ENCODE measurements around the gene MUC6.

The MUC6 gene, protein sequence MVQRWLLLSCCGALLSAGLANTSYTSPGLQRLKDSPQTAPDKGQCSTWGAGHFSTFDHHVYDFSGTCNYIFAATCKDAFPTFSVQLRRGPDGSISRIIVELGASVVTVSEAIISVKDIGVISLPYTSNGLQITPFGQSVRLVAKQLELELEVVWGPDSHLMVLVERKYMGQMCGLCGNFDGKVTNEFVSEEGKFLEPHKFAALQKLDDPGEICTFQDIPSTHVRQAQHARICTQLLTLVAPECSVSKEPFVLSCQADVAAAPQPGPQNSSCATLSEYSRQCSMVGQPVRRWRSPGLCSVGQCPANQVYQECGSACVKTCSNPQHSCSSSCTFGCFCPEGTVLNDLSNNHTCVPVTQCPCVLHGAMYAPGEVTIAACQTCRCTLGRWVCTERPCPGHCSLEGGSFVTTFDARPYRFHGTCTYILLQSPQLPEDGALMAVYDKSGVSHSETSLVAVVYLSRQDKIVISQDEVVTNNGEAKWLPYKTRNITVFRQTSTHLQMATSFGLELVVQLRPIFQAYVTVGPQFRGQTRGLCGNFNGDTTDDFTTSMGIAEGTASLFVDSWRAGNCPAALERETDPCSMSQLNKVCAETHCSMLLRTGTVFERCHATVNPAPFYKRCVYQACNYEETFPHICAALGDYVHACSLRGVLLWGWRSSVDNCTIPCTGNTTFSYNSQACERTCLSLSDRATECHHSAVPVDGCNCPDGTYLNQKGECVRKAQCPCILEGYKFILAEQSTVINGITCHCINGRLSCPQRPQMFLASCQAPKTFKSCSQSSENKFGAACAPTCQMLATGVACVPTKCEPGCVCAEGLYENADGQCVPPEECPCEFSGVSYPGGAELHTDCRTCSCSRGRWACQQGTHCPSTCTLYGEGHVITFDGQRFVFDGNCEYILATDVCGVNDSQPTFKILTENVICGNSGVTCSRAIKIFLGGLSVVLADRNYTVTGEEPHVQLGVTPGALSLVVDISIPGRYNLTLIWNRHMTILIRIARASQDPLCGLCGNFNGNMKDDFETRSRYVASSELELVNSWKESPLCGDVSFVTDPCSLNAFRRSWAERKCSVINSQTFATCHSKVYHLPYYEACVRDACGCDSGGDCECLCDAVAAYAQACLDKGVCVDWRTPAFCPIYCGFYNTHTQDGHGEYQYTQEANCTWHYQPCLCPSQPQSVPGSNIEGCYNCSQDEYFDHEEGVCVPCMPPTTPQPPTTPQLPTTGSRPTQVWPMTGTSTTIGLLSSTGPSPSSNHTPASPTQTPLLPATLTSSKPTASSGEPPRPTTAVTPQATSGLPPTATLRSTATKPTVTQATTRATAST (N-terminal part only)

GRCh38 chr11:1036303-1036923, at the start of gene MUC6:
TSS of gene MUC6 (minus strand) at chr11:1036718. CDS start at chr11:1036655, 63 bp downstream.
- no peak for DNase-seq

DNA sequence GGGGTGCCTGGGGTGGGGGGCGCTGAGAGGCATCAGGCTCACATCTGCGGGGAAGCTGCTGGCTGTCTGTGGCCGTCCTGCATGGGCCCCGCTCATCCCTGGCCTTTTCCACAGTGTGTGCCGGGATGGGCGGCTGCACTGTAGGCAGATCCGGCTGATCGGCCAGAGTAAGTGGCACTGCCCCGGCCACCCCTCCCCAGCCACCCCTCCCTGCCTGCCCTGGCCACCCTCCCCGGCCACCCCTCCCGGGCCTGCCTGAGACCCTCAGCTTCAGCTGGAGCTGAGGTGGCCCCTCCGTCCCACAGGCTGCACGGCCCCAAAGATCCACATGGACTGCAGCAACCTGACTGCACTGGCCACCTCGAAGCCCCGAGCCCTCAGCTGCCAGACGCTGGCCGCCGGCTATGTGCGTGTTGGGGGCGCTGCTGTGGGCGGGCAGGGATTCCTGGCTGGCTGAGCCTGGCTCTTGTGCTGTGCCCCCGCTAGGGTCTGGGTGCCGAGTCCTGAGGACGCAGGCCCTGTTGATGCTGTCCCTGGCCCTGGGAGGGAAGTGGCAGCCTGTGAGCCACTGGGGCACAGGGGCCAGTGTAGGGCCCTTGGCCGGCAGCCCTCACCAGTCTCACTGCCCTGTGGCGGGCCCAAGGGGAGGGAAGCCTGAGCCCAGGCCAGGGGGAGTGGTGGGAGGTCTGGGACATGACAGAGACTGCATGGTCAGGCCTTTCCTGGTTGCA, 49.1 kb upstream of the MUC6 start:
- DNase-seq, result no peak

- DNase-seq, result no peak
Observed at GRCh38 chr11:1084561-1085439, 48.3 kb upstream of the MUC6 start.

DNA sequence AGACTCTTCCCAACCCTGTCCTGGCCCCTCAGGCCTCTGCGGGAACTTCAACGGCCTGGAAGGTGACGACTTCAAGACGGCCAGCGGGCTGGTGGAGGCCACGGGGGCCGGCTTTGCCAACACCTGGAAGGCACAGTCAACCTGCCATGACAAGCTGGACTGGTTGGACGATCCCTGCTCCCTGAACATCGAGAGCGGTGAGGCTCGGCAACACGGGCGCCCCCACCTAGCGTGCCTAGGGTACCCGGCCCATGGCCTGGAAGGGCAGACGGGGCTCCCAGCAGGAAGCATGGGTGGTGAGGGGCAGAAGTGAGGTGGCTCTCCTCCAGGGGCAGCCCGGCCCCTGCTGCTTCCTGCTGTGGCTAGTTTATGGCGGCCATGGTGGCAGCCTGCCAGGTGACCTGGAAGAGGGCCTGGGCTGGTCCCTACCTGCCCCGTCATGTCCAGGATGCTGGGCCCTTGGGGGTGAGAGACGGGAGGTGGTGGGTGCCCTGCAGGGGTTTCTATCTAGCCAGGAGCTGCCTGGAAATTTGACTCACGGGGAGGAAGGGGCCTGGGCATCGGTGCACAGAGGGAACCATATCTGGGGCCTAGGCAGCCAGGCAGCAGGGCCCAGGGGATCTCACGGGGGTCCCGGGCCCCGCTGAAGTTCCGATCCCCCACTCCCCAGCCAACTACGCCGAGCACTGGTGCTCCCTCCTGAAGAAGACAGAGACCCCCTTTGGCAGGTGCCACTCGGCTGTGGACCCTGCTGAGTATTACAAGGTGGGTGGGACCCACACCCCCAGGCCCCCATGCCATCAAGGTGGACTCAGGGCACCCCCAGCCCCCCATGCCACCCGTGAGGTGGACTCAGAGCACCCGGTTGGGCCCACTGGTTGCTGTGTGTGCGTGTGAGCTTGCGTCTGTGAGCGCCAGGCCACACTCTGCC, 47.4 kb upstream of the MUC6 start:
- no peak for DNase-seq

- DNase-seq, result no peak
Observed at GRCh38 chr11:1082728-1083620, 46.5 kb upstream of the MUC6 start.

DNA sequence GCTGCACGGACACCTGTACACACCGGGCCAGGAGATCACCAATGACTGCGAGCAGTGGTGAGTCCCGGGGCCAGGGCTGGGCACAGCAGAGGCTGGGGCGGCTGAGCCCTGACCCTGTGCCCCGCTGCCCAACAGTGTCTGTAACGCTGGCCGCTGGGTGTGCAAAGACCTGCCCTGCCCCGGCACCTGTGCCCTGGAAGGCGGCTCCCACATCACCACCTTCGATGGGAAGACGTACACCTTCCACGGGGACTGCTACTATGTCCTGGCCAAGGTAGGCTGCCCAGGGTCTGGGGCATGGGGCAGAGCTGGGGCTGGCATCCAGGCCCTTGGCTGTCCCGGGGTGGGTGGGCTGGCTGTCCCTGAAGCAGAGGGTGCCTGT, 45.8 kb upstream of the MUC6 start:
- no peak for DNase-seq

DNA sequence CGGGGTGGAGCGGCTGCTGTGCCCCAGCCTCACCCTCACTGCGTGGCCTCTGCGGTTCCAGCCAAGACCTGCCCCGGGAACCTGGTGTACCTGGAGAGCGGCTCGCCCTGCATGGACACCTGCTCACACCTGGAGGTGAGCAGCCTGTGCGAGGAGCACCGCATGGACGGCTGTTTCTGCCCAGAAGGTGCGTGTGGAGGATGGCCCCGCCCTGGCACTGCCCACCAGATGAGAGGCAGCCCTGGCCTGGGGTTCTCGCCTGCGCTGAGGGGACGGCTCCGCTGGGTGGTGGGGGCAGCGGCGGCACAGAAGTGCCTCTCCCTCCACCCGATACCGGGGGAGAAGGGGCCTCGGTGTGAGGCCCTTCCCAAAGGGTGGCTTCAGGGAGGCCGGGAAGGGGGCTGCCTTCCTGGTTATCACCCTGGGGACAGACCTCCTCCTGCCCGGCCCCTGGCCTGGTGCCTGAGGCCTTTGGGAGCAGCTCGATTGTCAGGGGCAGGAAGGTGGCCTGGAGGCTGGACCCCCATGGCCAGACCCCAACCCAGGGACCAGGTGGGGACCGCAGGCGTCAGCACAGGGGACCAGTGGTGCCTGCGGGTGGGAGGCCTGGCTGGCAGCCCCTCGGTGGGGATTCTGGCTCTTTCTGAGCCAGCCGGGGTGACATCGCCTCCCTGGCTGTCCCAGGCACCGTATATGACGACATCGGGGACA, 45.2 kb upstream of the MUC6 start:
- no peak for DNase-seq

- no peak for DNase-seq
Observed at GRCh38 chr11:1078191-1078601, 41.7 kb upstream of the MUC6 start.

DNA sequence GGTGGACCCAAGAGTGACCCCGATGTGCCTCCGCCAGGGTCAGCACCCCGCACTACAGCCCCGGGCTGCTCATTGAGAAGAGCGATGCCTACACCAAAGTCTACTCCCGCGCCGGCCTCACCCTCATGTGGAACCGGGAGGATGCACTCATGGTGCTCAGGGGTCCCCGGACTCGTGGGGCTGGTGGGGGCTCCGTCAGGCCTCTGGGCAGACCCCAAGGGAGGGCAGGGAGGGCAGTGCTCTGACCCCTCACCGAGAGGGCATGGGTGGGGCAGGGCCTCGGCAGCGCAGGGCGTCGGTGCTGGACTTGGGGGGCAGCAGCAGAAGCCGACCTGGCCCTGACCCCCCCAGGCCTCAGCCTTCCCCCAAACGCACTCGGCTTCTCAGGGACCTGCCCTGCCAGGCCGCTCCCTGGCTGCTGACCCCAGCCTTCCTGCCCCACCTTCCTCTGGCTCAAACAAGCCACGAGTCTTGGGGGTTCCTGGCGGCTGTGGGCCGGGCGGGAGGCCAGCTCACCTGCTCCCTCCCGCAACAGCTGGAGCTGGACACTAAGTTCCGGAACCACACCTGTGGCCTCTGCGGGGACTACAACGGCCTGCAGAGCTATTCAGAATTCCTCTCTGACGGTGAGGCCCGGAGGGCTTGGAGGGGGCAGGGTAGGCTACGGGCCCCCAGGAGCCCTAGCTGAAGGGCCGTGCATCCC, 41.0 kb upstream of the MUC6 start:
- DNase-seq, result no peak

DNA sequence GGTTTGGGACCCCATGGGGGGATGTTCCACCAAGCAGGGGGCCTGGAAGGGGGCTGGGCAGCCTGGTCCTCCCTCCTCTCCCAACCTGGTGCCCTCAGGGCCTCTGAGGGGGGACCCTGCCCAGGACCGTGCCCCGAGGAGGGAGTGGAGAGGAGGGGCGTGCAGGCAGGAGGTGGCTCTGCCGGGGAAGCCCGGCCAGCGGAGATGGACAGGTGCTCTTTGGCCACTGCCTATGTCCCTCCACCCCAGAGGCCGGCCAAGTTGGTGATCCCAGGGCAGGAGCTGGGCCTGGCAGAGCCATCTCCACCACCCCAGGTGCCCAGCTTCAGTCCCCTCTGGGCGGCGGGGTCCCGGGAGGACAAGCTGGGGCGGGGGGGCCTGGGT, 40.5 kb upstream of the MUC6 start:
- no peak for DNase-seq

DNA sequence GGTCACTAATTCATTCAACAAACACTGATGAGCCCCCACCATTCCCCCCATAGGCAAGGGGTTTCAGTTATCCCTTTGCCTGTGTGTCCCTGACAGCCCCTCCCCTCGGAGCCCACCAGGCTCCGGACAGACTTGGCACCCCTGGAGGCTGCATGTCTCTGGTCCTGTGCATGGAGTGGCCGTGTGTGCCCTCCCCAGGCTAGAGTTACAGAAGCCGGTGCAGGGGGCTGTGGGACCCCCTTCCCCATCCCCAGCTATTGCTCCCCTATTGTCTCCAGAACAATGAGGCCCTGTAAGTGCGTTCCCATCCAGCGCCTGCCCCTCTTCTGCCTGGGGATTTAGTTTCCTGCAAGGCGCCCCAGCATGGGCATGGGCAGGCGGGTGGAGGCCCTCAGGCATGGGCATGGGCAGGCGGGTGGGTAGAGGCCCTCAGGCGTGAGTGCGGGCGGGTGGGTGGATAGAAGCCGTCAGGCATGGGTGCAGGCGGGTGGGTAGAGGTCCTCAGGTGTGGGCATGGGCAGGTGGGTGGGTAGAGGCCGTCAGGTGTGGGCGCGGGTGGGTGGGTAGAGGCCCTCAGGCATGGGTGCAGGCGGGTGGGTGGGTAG, 39.6 kb upstream of the MUC6 start:
- no peak for DNase-seq

DNA sequence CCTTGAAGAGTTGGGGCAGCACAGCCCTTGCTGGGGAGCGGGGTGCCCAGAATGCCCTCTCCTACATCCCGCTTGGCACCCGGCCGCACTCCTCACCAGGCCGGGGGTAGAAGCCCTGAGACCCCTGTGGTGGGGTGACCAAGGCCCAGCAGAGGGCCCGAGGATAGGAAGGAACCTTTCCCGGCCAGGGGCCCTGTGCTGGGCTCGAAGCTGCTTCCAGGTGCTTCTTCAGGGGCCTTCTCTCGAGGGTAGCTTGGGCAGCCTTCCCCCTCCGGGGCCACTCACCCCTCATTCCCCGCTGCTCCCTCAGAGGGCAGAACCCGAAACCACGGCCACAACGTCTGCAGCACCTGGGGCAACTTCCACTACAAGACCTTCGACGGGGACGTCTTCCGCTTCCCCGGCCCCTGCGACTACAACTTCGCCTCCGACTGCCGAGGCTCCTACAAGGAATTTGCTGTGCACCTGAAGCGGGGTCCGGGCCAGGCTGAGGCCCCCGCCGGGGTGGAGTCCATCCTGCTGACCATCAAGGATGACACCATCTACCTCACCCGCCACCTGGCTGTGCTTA, 38.9 kb upstream of the MUC6 start:
- DNase-seq, result no peak

GRCh38 chr11:1074244-1075221, 38.0 kb upstream of the MUC6 start, which contains the start of gene MUC2:
TSS of gene MUC2 (plus strand) at chr11:1074874.
- DNase-seq, result no peak

- no peak for DNase-seq
Observed at GRCh38 chr11:1073851-1074243, 37.3 kb upstream of the MUC6 start.

GRCh38 chr11:1073261-1073724, 36.8 kb upstream of the MUC6 start:
- no peak for DNase-seq
